Measurements from ENCODE around the gene NCOA6.

NCOA6 gene

DNA sequence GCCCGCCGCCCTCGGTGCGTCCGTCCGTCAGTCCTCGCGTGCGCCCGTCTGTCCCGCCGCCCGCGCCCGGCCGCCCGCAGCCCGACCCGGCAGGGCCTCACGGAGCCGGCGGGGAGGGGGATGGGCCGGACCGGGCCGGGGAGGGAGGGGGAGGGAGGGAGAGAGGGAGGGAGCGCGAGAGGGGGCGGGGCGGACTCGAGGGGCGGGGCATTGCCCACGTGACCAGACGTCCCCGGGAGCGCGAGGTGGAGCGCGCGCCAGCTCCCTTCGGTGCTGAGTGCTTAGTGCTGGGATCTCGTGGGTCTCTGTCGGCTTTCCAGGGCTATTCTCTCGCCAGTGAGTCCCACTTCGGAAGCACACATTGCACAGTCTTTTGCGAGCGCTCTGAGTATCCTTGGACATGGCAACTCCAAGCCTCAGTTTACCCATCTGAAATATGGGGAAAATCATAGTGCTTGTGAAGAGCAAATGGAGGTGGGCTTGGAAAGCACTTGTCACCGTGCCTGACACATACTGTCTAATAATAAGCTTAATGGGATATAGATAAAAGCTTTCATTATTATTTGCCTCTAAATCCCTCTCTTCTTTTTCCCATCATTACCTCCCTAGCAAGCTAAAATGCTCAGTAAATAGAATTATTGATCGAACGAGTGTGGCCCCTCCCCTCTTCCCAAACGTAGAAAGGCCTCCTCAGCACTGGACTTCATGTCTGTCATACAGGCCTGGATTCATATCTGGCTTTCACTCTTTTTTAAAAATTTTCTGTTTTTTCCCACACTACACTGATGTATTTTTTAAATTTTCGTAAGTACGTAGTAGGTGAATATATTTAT lies at the start of gene NCOA6:
NCOA6 (minus strand) TSS at position 122 of the 833 bp plus-strand sequence. CDS start 43,296 bp downstream, outside the sequence.
- peak; percentile 72 to 94 for DNase-seq

DNA sequence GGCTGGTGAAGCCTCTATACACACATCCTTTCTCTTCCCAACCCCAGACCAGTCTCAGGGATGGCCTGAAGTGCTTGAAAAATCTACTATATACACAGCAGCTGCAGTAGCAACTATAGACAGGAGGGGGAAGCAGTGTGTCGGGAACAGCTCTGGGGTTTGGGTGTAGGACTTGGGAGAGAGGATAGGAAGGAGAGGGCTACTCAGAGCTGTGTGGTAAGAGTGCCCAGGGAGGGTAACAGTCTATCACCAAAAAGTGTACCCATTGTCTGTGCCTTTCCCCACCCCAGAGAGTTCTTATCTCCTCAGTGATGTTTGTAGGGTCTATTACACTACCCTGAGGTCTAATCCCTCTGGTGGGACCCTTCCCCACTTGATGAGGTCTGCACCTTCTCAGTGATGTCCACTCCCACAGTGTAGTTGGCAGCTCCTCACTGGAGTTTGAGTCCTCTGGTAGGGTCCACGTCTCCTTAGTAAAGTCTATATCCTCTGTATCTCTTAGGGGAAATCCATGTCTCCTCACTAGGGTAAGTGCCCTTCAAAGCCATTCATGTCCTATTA lies 48.7 kb upstream of the NCOA6 start:
- peak; percentile 86 to 94 for DNase-seq

- DNase-seq: no peak
These were observed 48.2 kb upstream of the NCOA6 start for GRCh38 chr20:34873583-34874093.

GRCh38 chr20:34872622-34873224 lies 47.3 kb upstream of the NCOA6 start, which contains the start of gene GGT7:
GGT7 (minus strand) TSS chr20:34872856; CDS start chr20:34872815, 41 bp downstream.
- peak; percentile 52 to 93 for DNase-seq

DNA sequence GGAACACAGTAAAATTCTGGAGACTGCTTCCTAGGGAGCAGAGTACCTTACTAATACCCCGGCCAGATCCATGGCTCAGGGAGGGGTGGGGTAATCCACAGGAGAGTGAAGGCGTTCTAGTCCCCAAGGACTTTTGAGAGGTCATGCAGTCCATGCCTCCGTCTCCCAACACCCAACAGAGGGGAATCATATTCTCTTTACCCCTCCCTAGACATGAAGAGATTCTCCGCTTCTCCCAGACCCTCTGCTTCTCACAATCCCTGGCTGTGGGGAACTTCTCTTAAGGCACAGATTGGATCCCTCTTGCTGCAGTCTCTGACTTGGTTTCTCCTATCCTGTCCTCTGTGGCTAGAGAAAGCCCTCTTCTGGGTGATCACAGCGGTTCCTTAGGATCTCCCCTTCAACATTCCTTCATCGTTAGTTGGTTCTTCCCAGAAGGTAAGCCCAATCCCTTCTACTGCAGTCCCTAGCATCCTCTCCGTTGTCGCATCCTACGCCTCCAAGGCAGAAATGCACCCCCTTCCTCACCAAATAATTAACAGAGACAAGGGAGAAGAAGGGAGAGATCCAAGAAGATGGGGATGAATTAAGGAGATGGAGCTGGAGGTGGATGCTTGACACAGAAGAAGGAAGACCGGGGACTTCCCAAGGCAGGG lies 46.6 kb upstream of the NCOA6 start:
- DNase-seq: peak in 1 of 2 experiments; percentile 39

GRCh38 chr20:34871320-34871926 lies 46.0 kb upstream of the NCOA6 start:
- DNase-seq: no peak

GRCh38 chr20:34864216-34864615 lies 38.8 kb upstream of the NCOA6 start:
- DNase-seq: no peak

DNA sequence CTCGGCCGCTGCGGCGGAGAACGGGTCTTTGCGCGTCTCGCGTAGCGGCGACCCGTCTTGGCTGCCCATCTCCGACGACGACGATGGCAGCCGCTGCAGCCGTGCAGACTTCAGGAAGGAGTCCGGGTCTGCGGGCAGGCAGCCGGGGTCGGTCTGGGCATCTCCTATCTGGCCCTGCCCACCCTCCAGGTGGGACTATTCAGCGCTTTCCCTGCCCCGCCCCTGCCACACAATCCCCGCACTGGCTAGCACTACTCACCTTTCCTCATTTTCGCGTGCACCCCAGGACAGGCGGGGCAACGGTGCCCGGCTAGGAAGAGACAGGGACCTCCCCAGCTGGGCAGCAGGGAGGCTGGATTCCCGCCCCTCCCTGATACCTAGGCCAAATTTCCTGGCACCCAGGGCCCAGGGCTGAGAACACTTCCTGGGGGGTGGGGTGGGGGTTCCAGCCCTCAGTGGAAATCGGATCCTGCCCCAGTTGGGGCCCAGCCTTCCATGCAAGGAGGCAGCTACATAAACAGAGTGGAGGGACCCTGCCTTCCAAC lies 38.0 kb upstream of the NCOA6 start:
- DNase-seq: no peak

- DNase-seq: no peak
These were observed 37.3 kb upstream of the NCOA6 start for GRCh38 chr20:34862724-34863123.

DNA sequence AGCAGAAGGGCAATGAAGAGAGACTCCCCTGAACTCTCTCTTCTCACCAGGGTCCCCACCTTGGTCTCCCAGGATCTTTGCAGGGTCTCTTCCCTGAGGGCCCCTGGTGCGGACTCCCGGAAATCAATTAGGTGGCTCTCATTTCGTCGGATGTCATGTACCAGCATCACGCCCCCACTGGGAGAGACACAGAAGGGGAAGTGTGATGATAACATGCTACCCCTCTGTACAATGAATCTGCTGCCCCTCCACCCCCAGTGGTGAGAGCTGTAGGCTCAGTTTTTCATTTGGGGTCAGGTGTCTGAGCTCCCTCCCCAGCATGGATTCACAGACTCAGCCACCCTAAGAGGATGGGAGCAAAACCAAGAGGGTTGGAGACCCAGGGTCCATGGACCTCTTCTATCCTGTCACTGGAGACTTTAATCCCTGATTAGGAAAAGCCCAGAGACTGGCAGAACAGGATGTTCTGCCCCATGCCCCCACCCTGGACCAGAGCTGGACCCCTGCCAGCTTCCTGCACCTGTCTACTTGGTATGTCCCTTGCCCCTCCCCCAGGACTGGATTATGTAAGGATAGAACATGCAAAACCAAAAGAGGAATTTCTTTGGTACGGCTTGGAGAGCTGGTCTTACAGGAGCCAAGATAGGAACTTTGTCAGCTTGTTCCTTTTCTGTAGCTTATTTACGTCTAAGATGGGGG lies 36.1 kb upstream of the NCOA6 start:
- no peak for DNase-seq

DNA sequence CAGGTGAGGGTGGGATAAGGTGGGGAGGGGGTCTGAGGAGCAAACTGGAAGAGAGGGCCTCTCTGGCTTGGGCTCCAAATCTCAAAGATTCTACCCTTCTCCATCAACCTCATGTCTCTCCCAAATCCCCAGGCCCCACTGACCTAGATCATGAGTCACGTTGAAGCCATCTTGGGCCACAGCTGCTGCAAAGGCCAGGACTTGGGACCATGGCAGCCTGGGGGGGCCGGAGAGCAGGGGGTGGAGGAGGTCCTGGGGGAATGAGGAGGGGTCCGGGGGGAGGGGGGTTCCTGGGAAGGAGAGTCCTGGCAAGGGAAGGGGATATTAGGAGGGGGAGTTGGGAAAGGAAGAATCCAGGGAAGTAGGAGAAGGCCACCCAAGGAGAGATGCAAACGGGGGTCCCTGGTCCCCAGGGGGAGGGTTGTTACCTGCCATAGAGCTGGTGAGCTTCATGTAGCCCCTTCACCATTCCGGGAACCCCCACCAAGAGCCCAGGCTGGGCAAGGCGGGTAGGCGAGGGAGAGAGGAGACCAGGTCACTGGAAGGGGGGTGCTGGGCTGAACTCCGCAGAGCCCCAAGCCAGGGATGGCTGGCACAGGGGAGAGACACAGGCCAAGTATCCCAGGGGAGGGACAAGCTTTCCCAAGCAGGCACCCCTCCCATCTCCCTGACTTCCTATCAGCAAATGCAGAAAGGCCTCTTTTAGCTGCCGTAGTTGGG lies 34.5 kb upstream of the NCOA6 start:
- no peak for DNase-seq

- DNase-seq: no peak
These were observed 33.9 kb upstream of the NCOA6 start for GRCh38 chr20:34859367-34859766.

- no peak for DNase-seq
These were observed 26.8 kb upstream of the NCOA6 start for GRCh38 chr20:34852298-34852697.

- no peak for DNase-seq
These were observed 25.5 kb upstream of the NCOA6 start for GRCh38 chr20:34850969-34851368.

DNA sequence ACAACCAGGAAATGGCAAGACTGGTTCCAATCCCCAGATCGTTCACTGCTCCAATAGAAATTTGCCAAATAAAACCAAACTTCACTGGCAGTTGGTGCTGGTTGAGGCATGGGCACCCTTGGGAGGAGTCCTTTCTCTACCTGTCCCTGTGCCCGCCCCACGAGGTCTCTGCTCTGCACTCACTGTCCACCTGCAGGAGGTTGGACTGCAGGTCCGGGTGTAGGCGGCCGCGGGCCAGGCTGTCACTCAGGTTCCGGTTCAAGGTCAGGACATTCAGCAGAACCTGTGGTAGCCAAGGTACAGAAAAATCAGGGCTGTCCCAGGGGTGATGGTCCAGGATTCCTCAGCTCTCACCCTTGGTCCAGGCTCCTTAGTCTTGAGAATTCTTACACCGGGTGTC lies 24.3 kb upstream of the NCOA6 start:
- no peak for DNase-seq

DNA sequence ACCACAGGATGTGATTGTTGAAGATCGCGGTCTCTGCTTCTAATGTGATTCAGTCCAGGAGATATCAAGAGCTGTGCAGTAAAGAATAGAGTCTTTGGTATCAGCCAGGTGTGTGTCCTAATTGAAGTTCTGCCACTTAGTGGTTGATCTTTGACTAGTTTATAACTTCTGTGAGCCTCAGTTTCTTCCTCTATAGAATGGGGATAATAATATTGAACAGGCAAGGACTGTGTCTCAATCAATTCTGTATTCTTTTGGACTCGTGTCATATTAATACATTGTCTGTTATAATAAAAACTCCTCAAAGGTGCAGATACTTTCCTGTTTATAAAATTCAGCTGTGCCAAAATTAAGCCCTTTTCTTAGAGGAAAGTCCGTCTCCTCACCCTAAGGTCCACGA lies 23.1 kb upstream of the NCOA6 start:
- DNase-seq: no peak

DNA sequence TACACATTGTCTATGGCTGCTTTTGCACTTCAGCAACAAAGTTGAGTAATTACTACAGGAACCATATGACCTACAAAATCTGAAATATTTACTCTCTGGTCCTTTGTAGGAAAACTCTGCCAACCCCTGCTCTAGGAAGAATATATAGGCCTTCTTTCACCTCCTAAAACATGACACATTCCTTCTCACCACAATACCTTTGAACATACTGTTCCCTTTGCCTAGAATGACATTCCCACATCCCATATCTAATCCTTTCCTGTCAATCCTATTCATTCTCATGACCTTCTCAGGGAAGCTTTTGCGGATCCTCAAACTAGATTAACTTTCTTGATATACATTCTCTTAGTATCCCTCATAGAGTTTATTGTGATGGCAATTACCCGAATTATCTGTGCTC lies 18.0 kb upstream of the NCOA6 start:
- no peak for DNase-seq

GRCh38 chr20:34842143-34842542 lies 16.7 kb upstream of the NCOA6 start:
- DNase-seq: no peak

- DNase-seq: peak; percentile 75 to 93
These were observed 9.0 kb upstream of the NCOA6 start for GRCh38 chr20:34834459-34834893.

DNA sequence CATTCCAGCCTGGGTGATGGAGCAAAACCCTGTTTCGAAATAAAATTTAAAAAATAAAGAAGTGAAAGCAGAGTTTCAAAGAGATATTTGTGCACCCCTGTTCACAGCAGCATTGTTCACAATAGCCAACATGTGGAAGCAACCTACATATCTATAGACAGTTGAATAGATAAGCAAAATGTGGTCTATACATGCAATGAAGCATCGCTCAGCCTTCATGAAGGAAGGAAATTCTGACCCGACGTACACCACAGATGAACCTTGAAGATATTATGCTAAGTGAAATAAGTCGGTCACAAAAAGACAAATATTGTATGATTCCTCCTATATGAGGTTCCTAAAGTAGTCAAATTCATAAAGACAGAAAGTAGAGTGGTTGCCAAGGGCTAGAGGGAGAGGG lies 6.5 kb upstream of the NCOA6 start:
- no peak for DNase-seq

- no peak for DNase-seq
These were observed 3.7 kb upstream of the NCOA6 start for GRCh38 chr20:34829191-34829590.

All from NCI-H526 (cell line).